HG02763 (cell line): Measurements from ENCODE around the gene EPS15.
"Not testable (repeated sequence)": the region's sequence is repeated elsewhere in the genome, so short reads cannot be mapped to it uniquely, and the experiment has no call there.

Experiments
- ATAC-seq: cut with Tn5 transposase; IDR thresholded peaks from one replicate; pipeline ENCODE4 v1.9.1; 2021; ENCODE audit warnings: mild to moderate bottlenecking, moderate library complexity; ENCODE audit not compliant: unreplicated experiment

Gene EPS15

GRCh38 chr1:51344276-51344601, 174.8 kb downstream of the EPS15 start:
- no peak for ATAC-seq

- no peak for ATAC-seq
Observed at GRCh38 chr1:51343624-51344023, 175.4 kb downstream of the EPS15 start.

GRCh38 chr1:51342591-51343206, 176.4 kb downstream of the EPS15 start:
- no peak for ATAC-seq

GRCh38 chr1:51341876-51342496, 177.1 kb downstream of the EPS15 start:
- no peak for ATAC-seq

GRCh38 chr1:51340380-51340779, 178.7 kb downstream of the EPS15 start:
- no peak for ATAC-seq

- ATAC-seq = no peak
Observed at GRCh38 chr1:51336711-51337110, 182.4 kb downstream of the EPS15 start.

- ATAC-seq = no peak
Observed at GRCh38 chr1:51336004-51336403, 183.1 kb downstream of the EPS15 start.

GRCh38 chr1:51331206-51332100, 187.6 kb downstream of the EPS15 start:
- ATAC-seq = no peak

GRCh38 chr1:51330331-51331201, 188.5 kb downstream of the EPS15 start, which contains the start of gene TTC39A:
TSS of gene TTC39A (minus strand) at chr1:51330562. CDS start at chr1:51330477, 85 bp downstream.
- no peak for ATAC-seq

- ATAC-seq = no peak
Observed at GRCh38 chr1:51329443-51330325, 189.4 kb downstream of the EPS15 start.

- ATAC-seq = no peak
Observed at GRCh38 chr1:51328926-51329325, 190.1 kb downstream of the EPS15 start.

GRCh38 chr1:51328279-51328678, 190.8 kb downstream of the EPS15 start:
- ATAC-seq = no peak

- ATAC-seq = no peak
Observed at GRCh38 chr1:51327386-51327785, 191.7 kb downstream of the EPS15 start.

- ATAC-seq = no peak
Observed at GRCh38 chr1:51326839-51327238, 192.2 kb downstream of the EPS15 start.

GRCh38 chr1:51325878-51326755, 192.9 kb downstream of the EPS15 start:
- ATAC-seq = no peak

- ATAC-seq = no peak
Observed at GRCh38 chr1:51325391-51325790, 193.7 kb downstream of the EPS15 start.

GRCh38 chr1:51325011-51325385, 194.1 kb downstream of the EPS15 start:
- not testable (repeated sequence) for ATAC-seq

GRCh38 chr1:51324251-51325010, 194.6 kb downstream of the EPS15 start:
- ATAC-seq = no peak
